Esophagus squamous epithelium (tissue), 5 donors: ENCODE results near the gene PLXNB3. TPM values are rescaled to one million over a fixed set of nuclear protein-coding genes. Genes with fewer than 3 reads are reported as not detected.
"Not testable (repeated sequence)": the region's sequence is repeated elsewhere in the genome, so short reads cannot be mapped to it uniquely, and the experiment has no call there.

Experiments used
- DNase-seq: peaks from one replicate; lab custom pipeline; 2025; lab: John Stamatoyannopoulos, UW
- H3K27ac ChIP-seq, 4 donors: fragments of 200-600 bp; sonication (generic); one replicate each; pipeline ENCODE4 v1.5.1; 2016 to 2019; ENCODE audit warnings: mild to moderate bottlenecking in 1 of 4
- H3K27me3 ChIP-seq, 4 donors: fragments of 200-600 bp; sonication (generic); 1 replicate in 3 of 4; 2 replicates in 1 of 4; pipeline versions ENCODE4 v1.5.1 to v1.6.0; 2017 to 2021; ENCODE audit warnings: antibody characterized with exemption in 1 of 4
- H3K36me3 ChIP-seq, 3 donors: fragments of 200-600 bp; sonication (generic); one replicate each; pipeline ENCODE4 v1.5.1; 2016 to 2019
- H3K4me1 ChIP-seq, 3 donors: fragments of 200-600 bp; sonication (generic); one replicate each; pipeline ENCODE4 v1.5.1; 2017 to 2019
- H3K4me3 ChIP-seq, 4 donors: fragments of 200-600 bp; sonication (generic); 1 replicate in 3 of 4; 2 replicates in 1 of 4; pipeline ENCODE4 v1.5.1; 2016 to 2019; ENCODE audit warnings: mild to moderate bottlenecking in 2 of 4, moderate library complexity in 1 of 4
- H3K9me3 ChIP-seq, 3 donors: fragments of 200-600 bp; sonication (generic); one replicate each; pipeline ENCODE4 v1.5.1; 2016 to 2019
- POLR2A ChIP-seq, 4 donors: fragments of 450-650 bp; IDR thresholded peaks; one replicate each; pipeline ENCODE4 v1.6.1; 2017; ENCODE audit warnings: antibody characterized with exemption in 4 of 4, mild to moderate bottlenecking in 4 of 4, moderate library complexity in 3 of 4
- WGBS, 2 donors: methylation state at CpG; one replicate each; pipeline ENCODE4 v1.1.5; 2018; 5-methylcytosine and 5-hydroxymethylcytosine counted together
- intact Hi-C: fragments of 100-400 bp; cut with DNase I; formaldehyde crosslinking; loops from one replicate; pipeline ENCODE4 v1.15.0; 2022
- total RNA-seq, 4 donors: library from RNA; depleted of rRNA; stranded (reverse); fragments of >200 nt; gene quantifications; one replicate each; pipeline ENCODE4 v1.1.0, GENCODE V29; 2016
- TF ChIP-seq, protein P1 (sequence below), 6 experiments: fragments of 450-650 bp in 4 of 6; fragments of 200-600 bp in 2 of 6; sonication (generic) in 2 of 6; IDR thresholded peaks; one replicate each; pipeline ENCODE4 v1.5.1; 2016 to 2019; ENCODE audit warnings: antibody characterized with exemption in 6 of 6, mild to moderate bottlenecking in 4 of 6, moderate library complexity in 4 of 6
- donor health status: DM: yes; HTN: yes; CAD: no.

PLXNB3 gene
- total RNA-seq, 4 donors from 2014 or later: 3.2 to 13.4 (median 6.9) TPM

DNA sequence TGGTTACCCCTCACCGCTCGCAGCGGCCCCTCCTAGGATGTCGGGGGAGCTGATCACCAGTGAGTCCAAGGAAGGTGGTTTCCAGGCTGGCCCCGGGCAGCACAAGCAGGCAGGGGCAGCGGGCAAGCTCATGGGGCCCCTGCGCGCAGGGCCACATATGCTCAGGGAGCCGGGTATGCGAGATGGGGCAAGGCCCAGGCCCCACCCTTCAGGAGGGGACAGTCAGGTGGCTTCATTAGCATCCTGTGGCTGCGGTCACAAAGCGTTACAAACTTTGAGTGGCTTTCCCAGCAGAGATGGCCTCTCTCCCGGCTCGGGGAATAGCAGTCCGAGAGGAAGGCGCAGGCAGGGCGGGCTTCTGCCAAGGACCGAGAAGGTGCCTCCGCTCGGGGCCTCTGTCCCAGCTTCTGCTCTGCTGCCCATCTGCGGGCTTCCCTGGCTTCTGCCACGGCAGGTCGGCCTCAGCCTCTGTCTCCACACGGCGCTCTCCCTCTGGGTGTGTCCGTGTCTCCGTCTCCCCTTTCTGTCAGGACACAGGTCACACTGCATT is 25.9 kb upstream of the PLXNB3 start:
- Histone ChIP-seq H3K4me3 (no peak overlapping the region), H3K36me3 (no peaks in the 10 kb centered on the region), H3K27ac (no peak overlapping the region), H3K27me3 (no peaks in the 10 kb centered on the region), H3K4me1 (peaks cover 0 to 13% (median 0%) of the 10 kb centered on the region in 3 donors), H3K9me3 (no peaks in the 10 kb centered on the region)
- DNase-seq: no peak
- intact Hi-C loops: no loop called here
- TF ChIP-seq, protein P1, sequence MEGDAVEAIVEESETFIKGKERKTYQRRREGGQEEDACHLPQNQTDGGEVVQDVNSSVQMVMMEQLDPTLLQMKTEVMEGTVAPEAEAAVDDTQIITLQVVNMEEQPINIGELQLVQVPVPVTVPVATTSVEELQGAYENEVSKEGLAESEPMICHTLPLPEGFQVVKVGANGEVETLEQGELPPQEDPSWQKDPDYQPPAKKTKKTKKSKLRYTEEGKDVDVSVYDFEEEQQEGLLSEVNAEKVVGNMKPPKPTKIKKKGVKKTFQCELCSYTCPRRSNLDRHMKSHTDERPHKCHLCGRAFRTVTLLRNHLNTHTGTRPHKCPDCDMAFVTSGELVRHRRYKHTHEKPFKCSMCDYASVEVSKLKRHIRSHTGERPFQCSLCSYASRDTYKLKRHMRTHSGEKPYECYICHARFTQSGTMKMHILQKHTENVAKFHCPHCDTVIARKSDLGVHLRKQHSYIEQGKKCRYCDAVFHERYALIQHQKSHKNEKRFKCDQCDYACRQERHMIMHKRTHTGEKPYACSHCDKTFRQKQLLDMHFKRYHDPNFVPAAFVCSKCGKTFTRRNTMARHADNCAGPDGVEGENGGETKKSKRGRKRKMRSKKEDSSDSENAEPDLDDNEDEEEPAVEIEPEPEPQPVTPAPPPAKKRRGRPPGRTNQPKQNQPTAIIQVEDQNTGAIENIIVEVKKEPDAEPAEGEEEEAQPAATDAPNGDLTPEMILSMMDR (IDR thresholded peaks at IDR 0.05): no peak
- no peak for TF ChIP-seq POLR2A (IDR thresholded peaks at IDR 0.05)
- WGBS, 2 donors: 84% methylated on average over 19 of the region's 27 CpGs; no CpG with 5 or more reads in 1 of the 2 donors

DNA sequence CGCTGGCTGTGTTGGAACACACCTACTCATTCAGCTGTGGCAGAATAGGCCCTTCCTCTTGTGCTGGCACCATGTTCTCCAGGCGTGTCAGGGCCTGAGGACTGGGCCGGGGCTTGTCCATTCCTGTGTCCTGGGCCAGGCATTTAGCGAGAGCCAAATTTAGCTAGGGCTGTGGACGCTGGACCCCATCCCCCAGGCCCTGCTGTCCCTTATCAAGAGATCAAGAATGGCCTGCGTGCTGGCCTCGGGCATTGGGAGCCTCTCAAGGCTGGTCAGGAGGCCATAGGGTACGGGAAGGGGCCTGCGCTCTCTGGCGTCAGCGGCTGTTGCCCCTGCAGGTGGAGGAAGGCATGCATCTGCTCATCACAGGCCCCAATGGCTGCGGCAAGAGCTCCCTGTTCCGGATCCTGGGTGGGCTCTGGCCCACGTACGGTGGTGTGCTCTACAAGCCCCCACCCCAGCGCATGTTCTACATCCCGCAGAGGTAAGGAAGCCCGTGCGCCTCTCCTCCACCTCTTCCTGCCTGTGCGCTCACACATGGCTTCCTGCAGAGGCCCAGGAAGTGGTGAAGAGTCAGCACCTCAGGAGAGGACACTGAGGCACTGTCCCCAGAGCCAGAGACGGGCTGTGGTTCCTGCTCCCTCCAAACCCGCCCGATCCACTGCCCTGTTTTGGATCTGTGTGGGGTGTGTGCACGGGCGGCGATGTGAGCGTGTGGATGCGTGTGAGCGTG is 24.1 kb upstream of the PLXNB3 start:
- no peak for TF ChIP-seq POLR2A (IDR thresholded peaks at IDR 0.05)
- TF ChIP-seq, protein P1 (IDR thresholded peaks at IDR 0.05): no peak
- no peak for DNase-seq
- Histone ChIP-seq H3K27ac (no peak overlapping the region), H3K9me3 (no peaks in the 10 kb centered on the region), H3K4me3 (no peak overlapping the region), H3K36me3 (no peaks in the 10 kb centered on the region), H3K4me1 (peaks cover 0 to 27% (median 0%) of the 10 kb centered on the region in 3 donors), H3K27me3 (no peaks in the 10 kb centered on the region)
- intact Hi-C loops: no loop called here
- no CpG with 5 or more reads among the region's 29 CpGs for WGBS, 2 donors

DNA sequence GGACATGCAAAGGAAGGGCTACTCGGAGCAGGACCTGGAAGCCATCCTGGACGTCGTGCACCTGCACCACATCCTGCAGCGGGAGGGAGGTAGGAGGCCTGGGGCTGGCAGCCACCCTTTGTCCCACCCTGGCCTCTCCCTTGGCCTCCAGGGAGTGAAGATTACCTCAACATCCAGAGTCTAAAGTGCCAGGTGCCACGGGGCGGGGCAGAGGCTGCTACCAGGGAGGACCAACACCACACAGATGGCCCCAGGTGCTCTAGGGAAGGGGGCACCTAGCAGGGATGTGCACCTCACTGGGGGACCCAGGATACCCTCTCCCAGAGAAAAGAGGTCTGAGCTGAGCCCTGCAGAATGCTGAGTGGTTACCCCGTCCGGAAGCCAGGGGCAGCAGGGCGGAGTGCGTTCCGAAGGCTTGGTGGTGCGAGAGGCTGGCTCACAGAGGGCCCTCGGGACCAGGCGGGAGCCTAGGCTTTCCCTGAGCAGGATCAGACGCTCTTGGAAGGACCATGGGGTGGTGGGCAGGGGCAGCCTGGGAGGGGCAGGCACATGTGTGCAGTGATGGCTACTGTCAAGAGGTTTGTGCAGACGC is 23.3 kb upstream of the PLXNB3 start:
- no peaks in the 10 kb centered on the region for H3K36me3 ChIP-seq
- H3K4me3 ChIP-seq: no peak overlapping the region
- WGBS, 2 donors: 76 to 78% methylated on average over 4 to 5 of the region's 16 CpGs
- no peak overlapping the region for H3K27ac ChIP-seq
- intact Hi-C loops: no loop called here
- H3K27me3 ChIP-seq: no peaks in the 10 kb centered on the region
- H3K9me3 ChIP-seq: no peaks in the 10 kb centered on the region
- no peak for TF ChIP-seq POLR2A (IDR thresholded peaks at IDR 0.05)
- TF ChIP-seq, protein P1 (IDR thresholded peaks at IDR 0.05): no peak
- no peak for DNase-seq
- H3K4me1 ChIP-seq: peaks cover 0 to 27% (median 0%) of the 10 kb centered on the region in 3 donors

DNA sequence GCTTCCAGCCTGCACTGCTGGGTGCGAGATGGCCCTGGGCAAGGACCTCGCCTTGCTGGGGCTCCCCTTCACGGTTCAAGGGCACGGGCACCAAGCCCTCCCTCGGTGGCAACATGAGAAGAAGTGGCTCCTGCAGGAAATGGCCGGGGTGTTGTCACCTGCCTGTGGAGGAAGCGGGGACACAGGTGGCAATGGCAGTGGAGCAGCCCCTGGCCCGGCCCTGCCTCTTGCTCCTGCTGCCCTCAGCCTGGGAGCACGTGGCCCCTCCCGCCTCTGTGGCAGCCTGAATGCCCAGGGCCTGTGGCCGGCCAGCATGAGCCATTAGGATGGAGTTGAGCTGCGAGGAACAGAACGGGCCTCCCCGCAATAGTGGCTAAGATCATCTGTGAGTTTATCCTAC is 22.6 kb upstream of the PLXNB3 start:
- no peak overlapping the region for H3K4me3 ChIP-seq
- H3K27me3 ChIP-seq: no peaks in the 10 kb centered on the region
- TF ChIP-seq, protein P1 (IDR thresholded peaks at IDR 0.05): no peak
- no peak for TF ChIP-seq POLR2A (IDR thresholded peaks at IDR 0.05)
- H3K27ac ChIP-seq: no peak overlapping the region
- H3K4me1 ChIP-seq: peaks cover 0 to 27% (median 0%) of the 10 kb centered on the region in 3 donors
- no peaks in the 10 kb centered on the region for H3K9me3 ChIP-seq
- no peaks in the 10 kb centered on the region for H3K36me3 ChIP-seq
- intact Hi-C loops: no loop called here
- no peak for DNase-seq
- WGBS, 2 donors: no CpG with 5 or more reads among the region's 14 CpGs

DNA sequence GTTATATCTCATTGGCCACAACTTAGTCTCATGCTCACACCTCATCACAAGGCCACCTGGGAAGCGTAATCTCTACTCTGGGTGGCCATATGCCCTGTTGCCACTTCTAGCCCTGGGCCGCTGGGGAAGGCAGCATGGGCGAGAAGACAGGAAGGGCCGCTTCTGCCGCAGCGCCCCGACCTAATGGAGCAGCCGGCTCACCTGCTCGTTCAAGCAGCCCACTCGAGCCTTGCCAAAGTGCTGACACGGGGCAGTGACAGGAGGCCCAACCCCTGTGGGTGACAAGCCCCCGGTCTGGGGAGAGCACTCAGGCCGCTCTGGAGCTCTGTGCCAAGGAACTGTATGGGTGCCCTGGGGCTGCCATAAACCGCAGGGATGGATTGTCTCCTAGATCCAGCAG is 21.9 kb upstream of the PLXNB3 start:
- DNase-seq, H3K4me3 ChIP-seq, H3K9me3 ChIP-seq, H3K27me3 ChIP-seq, H3K27ac ChIP-seq, intact Hi-C loops, H3K36me3 ChIP-seq: not testable (repeated sequence)
- no CpG with 5 or more reads among the region's 14 CpGs for WGBS, 2 donors
- H3K4me1 ChIP-seq: peaks cover 0 to 27% (median 0%) of the 10 kb centered on the region in 3 donors

DNA sequence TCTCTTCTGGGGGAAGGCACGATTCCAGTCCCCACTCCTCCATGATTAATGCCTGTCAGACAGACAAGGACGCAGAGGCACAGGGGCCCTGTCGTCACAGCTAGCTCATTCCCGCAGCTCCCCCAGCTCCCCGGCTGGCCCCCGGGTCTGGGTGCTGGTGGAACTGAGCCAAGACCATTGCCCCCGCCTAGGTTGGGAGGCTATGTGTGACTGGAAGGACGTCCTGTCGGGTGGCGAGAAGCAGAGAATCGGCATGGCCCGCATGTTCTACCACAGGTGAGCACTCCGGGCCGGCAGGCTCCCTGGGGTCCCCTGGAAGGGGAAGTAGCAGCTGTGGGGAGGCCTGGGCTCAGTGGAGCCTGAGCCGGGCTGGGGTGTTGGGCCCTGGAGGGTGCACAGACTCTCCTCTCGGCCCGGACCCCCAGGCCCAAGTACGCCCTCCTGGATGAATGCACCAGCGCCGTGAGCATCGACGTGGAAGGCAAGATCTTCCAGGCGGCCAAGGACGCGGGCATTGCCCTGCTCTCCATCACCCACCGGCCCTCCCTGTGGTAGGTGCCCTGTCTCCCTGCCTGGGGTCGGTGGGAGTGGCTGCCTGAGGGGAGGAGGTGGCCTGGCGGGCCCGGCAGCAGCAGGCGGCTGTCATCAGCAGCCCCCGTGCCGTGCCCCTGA is 21.1 kb upstream of the PLXNB3 start:
- Histone ChIP-seq H3K27ac (peak overlapping the region in 2 of 4 donors; percentile 9 to 33), H3K4me3 (peak overlapping the region in 2 of 4 donors; percentile 6 to 22), H3K4me1 (peaks cover 0 to 27% (median 0%) of the 10 kb centered on the region in 3 donors)
- H3K27me3 ChIP-seq, H3K9me3 ChIP-seq, H3K36me3 ChIP-seq, DNase-seq, intact Hi-C loops: not testable (repeated sequence)
- WGBS, 2 donors: 76% methylated on average over 5 of the region's 32 CpGs; no CpG with 5 or more reads in 1 of the 2 donors
